ENCODE results near the gene GPAT2.
"Not testable (repeated sequence)": the region's sequence is repeated elsewhere in the genome, so short reads cannot be mapped to it uniquely, and the experiment has no call there.

GPAT2 gene, protein sequence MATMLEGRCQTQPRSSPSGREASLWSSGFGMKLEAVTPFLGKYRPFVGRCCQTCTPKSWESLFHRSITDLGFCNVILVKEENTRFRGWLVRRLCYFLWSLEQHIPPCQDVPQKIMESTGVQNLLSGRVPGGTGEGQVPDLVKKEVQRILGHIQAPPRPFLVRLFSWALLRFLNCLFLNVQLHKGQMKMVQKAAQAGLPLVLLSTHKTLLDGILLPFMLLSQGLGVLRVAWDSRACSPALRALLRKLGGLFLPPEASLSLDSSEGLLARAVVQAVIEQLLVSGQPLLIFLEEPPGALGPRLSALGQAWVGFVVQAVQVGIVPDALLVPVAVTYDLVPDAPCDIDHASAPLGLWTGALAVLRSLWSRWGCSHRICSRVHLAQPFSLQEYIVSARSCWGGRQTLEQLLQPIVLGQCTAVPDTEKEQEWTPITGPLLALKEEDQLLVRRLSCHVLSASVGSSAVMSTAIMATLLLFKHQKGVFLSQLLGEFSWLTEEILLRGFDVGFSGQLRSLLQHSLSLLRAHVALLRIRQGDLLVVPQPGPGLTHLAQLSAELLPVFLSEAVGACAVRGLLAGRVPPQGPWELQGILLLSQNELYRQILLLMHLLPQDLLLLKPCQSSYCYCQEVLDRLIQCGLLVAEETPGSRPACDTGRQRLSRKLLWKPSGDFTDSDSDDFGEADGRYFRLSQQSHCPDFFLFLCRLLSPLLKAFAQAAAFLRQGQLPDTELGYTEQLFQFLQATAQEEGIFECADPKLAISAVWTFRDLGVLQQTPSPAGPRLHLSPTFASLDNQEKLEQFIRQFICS

DNA sequence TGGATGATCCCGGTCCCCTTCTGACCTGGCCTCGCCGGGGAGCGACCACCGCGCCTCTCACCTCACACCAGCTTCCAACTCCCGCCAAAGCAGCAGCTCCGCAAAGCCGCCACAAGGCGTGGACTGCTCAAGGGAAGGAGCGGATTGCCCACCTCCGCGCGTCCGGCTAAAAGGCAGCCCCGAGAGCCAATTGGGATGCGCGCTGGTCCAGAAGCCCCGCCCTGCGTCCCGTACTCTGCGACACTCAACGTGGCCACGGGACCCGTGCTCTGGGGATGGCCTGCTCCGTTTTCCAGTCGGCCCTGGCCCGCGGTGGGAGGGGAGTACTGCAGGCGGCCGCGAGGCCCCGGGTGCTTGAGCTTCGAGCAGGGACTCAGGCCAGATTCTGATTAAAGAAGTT, at the start of gene GPAT2:
Gene GPAT2 (minus strand): TSS at position 125 of the 400 bp plus-strand sequence. CDS start 2,557 bp downstream, outside the sequence.
- DNase-seq = not testable (repeated sequence)

DNA sequence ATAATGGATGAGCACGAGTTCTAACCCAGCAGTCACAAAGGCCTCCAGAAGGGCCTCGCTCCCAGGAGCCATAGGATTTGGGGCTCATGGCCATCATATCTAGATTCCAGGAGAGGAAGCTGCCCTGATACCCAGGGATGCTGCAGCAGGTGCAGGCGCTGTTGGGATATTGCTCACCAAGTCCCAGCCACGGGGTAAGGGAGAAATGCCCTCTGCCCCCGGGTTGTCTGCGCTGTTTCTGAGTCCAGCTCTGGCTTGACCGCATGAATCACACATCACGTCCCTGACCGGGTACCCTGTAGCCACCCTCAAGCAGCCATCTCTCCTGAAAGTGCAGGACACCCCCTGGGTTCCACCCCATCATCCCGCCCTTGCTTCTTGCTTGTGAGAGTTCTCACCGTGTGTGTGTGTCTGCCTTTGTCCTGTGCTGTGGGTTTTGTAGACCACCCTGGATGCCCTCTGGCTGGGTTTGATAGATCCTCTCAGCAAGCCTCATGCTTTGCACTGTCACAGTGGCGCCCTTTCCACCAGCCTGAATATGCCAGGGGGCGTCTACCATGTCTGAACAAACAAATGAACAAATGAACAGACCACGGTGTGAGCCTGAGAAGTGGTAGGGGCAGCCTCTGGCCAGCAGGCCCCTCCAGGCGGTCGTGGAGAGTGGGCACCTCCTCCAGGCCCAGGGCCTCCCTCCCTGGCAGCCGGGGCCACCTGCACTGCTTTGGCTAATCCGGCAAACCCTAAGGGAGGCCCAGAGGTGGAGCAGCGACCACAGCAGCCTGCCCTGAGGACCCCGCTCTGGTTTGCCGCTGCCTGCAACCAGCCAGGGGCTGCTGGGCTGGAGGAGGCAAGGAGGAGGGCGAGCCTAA, 49.5 kb upstream of the GPAT2 start:
- DNase-seq = no peak

DNA sequence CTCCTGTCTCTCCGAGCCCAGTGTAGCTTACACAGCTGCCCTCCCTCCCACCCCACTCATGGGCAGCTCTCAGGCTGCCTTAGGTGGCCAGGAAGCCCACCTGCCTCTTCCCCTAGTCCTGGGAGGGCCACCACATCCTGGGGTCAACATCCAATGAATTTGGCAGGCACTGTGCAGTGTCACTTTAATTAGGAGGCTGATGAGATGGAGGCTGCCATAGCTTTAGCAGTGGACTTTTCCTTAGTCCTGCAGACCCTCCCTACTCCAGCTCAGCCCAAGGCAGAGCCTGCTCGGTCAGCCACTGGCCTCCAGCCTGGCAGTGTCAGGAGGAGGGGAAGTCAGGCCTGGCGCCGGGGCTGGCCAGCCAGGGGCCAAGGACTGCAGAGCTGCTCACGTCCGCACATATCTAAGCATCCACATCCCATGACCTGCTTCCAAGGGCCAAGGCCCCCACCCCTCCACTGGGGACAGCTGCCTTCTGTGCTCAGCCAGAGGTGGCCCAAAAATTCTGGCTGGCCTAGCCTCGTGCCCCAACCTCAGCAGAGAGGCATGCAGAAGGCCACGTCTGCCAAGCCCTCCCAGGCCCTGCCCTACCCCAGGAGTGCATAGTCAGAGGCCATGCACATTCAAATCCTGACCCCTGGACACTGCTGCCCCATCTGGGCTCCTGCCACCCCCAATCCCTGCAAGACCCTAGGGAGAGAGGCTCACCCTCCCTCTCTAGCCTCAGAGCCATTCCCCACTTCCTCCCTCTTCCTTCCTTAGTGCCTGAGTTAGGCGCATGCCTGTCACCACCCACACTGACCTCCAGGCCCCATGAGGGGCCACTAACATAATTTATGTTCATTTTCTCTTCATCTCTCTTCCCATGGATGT, 48.6 kb upstream of the GPAT2 start:
- no peak for DNase-seq

DNA sequence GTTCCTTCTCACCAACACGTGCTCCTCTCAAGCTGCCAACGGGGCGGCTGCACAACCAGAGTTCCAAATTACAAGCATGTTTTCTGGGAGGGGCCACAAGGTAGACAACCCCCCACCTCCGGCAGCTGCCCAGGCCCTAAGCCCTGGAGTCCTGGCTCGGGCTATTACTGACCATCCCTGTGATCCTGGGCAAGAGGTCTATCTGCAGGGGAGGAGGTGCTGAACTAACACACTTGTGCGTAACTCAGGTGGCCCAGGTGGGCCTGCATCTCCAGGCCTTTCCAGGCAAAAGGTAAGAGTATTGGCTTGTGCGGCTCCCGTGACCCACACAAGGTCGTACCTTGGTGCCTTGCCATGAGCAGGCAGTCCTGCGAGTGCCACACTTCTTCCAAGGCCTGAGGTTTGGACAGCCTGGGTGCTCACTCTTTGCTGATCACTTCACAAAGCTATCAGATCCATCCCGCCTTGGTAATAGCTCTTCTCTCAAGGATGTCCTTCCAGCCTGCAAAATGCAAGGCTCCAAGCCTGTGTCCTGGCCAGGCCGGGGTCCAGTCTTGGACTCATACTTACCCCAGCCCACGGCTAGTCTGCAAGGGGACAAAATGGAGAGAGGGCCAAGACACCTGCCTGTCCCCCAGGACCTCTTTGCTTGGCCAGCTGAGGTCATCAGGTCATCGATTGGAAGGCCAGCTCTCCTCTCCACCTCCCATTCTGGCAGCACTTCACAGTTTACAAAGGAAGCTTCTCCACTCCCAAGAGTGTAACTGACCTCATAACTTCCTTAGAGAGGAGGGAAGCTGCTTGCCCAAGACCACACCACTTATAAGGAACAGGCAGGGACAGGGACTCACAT, 47.7 kb upstream of the GPAT2 start:
- no peak for DNase-seq

DNA sequence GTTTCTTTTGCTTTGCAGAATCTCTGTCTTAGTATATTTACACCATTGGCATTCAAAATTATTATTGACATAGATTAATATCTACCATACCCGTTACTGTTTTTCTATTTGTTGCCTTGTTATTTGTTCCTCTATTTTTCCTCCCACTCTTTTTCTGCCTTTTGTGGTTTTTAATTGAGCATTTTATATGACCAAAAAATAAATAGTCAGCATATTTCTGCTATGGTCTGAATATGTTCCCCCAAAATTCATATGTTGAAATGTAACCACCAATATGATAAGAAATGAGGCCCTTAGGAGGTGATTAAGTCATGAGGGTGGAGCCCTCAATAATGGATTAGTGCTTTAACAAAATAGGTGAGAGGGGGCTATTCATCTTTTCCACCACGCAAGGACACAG, 46.3 kb upstream of the GPAT2 start:
- no peak for DNase-seq

DNA sequence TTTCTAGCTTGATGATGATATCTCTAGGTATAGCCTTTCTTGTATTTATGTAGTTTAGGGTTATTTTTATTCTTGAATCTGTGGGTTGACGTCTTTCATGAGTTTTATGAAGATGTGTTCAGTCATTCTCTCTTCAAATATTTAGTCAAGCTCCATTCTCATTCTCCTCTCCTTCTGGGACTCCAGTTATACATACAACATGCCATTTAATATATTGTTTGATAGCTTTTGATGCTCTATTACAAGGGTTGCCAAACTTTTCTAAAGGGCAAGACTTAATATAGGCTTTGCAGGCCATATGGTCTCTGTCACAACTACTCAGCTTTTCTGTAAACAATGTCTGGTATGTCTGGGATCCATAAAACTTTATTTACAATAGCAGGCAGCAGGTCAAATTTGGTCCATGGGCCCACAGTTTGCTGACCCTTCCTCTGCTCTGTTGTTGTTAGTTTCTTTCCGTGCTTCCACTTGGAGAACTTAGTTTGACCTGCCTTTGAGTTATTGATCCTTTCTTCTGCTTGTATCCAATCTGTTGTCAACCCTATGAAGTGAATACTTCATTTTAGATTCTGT, 40.6 kb upstream of the GPAT2 start:
- DNase-seq = no peak

DNA sequence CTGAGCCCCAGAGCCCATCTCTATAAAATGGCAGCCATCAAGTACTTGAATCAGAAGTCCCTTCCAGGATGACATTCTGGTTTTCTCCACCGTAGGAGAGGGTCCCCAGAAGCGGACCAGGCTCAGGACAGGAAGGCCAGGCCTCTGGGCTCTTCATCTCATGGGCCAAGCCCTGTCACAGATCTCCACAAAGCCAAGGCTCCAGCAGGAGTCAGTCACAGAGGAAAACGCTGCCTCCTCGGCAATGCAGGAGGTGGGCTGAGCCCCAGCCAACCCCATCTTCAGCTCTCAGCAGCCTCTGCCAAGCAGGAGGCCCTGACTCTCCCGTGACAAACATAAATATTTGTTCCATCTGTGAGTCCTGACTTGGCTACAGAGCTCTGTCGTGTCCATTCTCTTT, 39.4 kb upstream of the GPAT2 start:
- DNase-seq = no peak

DNA sequence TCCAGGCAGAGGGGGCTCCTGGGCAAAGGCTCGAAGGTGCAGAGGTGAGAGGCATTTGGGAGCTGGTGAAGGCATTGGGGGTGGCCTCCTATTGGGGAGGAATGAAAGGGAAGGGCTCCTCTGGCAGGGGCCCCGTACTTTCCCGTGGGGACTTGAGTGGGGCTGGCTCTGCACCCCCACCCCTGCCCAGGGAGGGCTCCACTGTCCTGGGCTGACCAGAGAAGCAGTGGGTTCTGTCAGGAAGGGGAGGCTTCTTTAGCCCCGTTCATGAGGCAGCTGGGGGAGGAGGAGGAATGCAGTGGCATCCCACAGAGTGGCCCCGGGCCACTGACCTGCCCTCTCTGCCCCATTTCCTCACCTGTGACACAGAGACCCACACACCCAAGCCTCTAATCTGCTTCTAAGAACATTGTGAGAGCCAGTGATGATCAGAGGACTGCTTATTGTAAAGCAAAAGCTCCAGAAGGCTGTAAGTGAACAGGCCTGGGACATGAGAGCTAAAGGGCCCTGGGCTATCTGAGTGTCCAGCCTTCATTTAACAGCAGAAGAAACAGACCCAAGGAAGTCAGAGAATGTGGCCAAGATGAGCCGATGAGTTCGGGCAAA, 38.6 kb upstream of the GPAT2 start:
- no peak for DNase-seq

DNA sequence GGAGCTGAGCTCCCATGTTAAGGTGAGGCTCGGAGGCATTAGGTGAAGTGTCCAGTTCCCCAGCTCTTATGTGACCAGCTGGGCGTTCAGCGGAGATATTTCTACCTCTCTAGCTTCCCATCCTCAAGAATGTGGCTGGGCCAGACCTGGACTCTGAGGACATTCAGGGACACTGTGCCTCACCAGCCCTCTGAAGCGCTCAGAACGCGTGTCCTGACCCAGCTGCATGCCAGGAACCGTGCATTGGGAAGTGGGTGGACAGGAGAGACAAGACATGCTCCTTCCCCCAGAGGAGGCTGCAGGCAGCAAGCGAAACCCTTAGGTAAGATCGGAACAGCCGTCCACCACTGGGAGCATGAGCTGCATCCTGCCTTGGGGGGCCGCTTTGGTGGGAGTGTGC, 38.0 kb upstream of the GPAT2 start:
- DNase-seq = no peak

DNA sequence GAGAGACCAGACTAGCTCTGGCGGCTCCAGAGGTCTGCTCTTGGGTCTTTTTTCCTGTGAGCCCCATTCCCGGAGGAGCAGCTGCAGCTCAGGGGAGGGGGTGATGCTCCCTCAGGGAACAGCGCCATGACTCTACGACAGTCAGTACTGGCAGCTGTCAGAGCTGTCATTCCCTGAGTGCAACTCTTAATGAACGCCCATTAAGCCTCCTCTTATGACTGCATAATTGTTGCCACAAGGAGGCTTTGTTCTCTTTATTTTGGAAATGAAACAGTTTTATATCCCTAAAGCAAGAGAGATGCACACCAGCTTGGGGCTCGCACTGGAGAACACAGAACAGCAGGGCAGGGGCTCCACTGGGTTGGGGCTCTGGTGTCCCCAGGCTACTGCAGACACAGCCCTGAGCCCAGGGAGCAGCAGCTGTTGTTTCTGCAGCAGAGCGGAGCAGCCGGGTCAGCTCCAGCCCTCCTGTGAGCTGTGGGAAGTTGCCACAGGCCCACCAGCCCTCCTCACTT, 37.3 kb upstream of the GPAT2 start:
- not testable (repeated sequence) for DNase-seq

DNA sequence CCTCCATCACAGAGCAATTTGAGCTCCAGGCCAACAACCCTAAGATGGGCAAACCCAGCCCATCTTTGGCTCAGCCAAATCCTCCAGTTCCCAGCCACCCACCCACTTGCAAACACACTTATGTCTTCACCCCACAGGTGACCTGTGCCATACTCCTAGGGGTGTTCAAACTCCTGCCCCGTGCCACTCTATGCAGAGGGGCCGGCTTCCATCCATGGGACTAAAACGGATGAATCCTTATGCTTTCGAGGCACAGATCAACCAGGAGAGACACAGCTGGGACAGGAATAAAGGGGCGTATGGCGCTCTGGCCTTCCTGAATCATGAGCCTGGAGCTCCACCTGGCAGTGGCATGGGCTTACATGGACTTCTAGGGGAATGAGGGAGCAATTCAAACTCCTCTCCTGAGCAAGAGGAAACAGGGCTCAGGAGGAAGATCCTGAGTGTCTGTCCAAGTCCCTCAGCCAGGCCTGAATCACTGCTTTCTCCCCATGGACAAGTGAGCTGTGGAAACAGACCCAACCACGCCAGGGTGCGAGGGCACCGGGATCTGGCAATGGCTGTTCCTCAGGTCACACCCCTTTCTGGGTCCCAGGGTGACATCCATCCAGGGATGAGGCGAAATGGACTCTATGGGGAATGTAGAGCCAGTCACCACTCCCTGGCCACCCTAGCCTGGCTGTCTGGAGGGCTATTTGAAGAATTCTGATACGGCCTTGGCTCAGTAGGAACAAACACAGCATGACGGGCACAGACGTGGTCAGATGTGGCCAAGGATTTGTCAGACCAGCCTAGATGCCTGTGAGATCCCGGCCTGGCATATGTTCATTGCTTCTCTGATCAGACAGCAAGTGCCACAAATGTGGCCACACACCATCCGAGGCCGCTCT, 36.6 kb upstream of the GPAT2 start:
- DNase-seq = not testable (repeated sequence)

DNA sequence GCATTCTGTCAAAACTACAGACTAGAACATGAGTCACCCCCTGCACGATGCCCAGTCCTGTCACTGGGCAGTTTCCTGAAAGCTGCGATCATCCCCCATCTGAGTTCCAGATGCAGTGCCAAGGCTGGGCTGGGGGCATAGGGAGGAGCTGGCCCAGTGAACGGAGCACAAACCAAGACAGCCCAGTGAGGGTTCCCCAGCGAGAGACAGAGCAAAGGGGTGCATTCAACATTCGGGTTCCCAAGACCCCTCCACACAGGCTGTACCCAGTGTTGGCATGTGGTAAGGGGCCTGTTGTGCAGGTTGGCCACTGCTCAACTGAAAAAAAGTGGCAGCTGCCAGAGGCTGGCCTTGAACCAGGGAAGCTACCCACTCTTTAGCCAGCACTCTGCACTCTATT, 35.6 kb upstream of the GPAT2 start:
- DNase-seq = not testable (repeated sequence)

DNA sequence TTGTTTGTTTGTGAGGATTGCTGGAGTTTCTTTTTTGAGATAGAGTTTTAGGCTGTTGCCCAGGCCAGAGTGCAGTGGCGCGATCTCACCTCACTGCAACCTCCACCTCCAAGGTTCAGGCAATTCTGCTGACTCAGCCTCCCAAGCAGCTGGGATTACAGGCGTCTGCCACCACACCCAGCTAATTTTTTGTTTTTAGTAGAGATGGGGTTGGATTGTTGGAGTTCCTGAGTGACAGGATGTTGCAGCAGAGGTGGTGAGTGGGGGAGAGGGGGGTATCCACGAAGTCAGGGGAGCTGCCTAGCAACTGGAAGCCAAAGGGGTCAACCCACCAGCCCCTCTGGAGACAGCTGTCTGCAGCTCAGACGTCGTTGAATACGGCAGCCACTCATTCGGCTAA, 35.2 kb upstream of the GPAT2 start:
- not testable (repeated sequence) for DNase-seq

DNA sequence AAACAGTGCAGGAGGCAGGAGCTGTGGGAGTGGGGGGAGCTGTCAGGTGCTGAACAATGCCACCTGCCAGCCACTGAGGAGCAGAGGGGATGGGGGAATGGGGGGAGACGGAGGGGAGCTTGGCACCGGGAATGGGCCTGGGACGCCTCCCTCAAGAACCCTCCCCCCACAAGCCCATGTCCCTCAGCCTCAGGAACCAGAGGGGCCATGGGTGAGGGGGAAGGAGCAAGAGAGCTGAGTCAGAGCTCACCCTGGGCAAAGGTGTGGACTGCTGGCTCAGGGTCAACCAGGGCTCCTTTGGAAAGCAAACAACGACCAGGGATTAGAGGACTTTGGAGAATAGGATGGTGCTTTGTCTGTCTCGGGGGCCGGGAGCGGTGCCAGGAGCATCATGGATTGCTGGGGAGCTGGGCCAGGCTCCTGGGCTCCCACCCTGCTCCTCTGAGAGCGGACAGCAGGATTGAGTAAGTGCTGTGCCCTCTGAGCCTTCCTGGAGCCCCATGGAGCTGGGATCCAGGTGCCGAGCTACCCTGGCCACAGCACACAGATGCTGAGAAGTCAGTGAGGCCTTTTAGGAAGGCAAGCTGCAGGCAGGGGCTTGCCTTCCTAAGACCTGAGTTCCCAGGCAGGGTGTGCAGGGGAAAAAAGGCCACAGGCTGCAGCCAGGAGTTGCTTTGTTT, 33.3 kb upstream of the GPAT2 start:
- not testable (repeated sequence) for DNase-seq

DNA sequence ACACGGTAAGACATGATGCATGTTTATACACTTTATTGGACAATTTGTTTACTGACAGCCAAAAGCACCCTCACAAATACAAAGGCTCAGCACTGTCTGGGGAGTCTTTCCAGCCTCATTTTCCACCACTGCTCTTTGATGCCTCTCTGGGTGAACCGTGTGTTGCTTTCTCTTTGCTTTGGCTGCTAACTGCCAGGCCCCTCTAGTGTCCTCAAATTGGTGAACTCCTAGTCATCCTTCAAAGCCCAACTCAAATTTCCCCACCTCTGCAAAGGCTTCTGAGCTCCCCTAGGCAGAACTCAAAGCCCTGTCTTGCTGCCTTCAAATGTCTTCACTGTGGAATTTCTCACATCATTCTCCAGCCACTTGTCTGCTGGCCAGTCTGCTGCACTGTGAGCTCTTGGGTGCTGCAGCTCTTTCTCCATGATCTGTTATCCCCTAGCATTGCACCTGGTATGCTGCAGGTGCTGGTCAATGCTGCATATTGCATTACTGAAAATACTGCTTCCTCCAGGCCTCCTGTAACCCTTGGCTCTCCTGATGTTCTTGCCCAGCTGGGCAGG, 32.5 kb upstream of the GPAT2 start:
- DNase-seq = not testable (repeated sequence)

DNA sequence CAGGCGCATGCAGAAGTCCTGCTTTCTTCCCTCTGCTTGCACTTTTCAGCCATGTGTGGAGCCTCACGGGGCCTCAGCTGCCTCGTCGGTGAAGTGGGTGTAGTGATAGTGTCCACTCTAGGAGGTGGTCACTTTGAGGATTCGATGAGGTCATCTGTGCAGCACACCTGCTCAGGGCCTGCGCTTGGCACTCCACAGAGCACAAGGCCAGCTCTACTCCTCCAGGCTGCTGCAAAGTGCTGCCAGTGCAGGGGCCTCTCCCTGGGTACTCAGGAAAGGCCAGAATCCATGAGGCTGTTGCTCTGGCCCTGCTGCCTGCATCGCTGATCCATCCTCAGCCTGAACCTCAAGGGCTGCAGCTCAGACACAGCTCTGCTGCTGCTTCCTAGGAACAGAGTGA, 31.8 kb upstream of the GPAT2 start:
- not testable (repeated sequence) for DNase-seq

DNA sequence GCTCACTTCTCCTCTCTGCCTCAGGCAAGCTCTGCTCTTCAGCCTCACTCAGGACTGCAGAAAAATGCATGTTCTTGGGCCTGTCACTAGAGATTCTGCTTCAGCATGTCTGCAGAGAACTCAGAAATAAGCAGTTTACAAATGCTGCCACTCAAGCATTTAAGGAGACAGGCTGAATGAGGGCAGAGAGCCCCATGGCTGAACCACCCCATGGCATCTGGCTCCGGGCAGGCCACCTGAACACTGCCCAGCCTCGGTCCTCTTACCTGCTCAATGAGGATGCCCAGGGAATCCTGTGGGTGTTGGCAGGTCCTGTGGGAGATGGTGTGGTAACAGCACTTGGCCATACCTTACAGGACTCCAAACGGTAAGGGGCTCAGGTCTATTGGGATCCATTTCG, 31.2 kb upstream of the GPAT2 start:
- DNase-seq = not testable (repeated sequence)

DNA sequence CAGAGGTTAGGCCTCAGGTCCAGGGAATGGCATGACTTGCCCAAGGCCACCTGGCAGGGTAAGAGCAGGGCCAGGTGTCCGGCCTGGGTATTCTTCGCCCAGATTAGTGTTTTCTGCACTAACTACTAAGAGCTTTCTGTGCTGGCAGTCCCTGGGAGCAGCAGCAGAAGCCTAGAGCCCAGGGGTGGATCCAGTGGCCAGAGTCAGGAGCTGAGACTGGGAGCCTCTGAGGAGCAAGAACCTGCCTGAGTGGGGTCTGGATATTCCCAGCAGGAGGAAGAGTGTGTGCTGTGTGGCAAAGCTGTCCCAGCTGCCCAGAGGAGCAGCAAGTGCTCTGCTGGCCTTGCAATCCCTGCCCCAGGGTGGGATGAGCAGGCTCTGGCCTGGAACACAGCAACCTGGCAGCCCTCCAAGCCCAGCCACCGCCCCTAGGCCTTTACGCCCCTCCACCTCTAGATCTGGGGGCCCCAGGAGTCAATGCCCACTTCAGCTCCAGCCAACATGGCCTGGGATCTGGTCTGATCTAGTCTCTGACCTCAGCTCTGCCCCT, 30.7 kb upstream of the GPAT2 start:
- no peak for DNase-seq

Data from NCI-H2227 treated with DMSO at 0.1 percent for 48 hours (cell line).